Measurements from ENCODE around the gene NHLRC2.

- no peak for TF ChIP-seq CTCF (IDR thresholded peaks at IDR 0.05)
- TF ChIP-seq EZH2 (IDR thresholded peaks at IDR 0.05; ENCODE audit: borderline replicate concordance, insufficient read depth, low read depth, low read length, poor library complexity, severe bottlenecking) = no peak
These were observed 40.6 kb downstream of the NHLRC2 start for GRCh38 chr10:113895018-113895417.

Measured in B cell (primary cell).